GM18873 (cell line): ENCODE measurements around the gene ELFN1.

Experiments used
- ATAC-seq: cut with Tn5 transposase; IDR thresholded peaks from one replicate; pipeline ENCODE4 v1.9.1; 2021; ENCODE audit warnings: mild to moderate bottlenecking, moderate library complexity, moderate number of reproducible peaks; ENCODE audit not compliant: unreplicated experiment, low FRiP score

ELFN1 gene

DNA sequence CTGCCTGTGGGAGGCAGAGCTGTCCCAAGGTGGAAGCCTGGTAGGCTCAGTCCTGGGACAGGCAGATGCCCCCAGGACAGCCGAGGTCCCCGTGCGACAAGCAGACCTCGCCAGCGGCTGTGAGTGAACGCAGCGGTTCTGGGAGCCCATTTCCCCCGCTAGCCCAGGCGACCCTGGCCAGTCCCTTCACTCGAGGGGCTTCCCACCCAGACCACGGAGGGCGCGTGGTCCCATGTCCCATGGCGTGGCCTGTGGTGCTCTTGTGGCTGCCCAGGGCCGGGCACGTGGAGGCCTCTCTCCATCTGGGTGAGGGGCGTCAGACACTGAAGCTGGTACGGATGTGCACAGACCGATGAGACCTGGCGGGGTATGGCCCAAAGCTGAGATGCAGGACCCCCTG, 67.9 kb downstream of the ELFN1 start:
- no peak for ATAC-seq

DNA sequence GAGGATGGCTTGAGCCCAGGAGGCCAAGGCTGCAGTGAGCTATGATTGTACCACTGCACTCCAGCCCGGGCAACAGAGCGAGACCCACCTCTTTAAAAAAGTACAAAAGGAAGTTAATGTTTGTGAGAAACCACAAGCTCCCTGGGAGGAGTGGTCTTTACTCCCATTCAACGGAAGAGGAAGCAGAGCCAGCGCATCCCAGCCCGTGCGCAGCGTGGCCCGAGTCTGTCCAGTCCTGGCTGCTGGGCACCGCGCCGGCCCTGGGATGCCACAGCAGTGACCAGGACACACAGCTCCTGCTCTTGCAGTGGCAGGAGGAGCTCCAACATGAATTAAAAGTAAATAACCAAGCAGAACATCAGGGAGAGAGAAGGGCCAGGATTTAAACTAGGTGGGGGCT, 68.4 kb downstream of the ELFN1 start:
- no peak for ATAC-seq

DNA sequence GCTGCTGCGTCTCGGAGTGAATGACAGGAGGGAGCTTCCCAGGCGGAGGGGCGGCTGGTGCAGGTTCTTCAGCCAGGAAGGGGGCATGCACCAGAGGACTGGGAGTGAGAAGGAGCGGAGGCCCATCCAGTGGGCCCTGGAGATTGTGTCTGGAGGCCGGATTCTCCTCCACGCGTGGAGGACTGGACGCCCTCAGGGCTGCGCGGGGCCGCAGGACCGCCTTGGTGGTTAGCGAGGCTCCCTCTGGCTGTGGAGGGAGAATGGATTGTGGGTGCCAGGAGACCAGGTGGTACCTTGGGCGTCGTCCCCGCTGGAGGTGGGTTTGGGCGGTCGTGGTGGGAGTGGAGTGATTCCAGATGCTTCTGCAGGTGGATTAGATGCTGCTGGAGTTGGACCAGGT, 68.9 kb downstream of the ELFN1 start:
- ATAC-seq, result no peak

- ATAC-seq, result no peak
Observed at GRCh38 chr7:1739593-1739992, 69.5 kb downstream of the ELFN1 start.

GRCh38 chr7:1740214-1740613, 70.1 kb downstream of the ELFN1 start:
- no peak for ATAC-seq

- ATAC-seq, result no peak
Observed at GRCh38 chr7:1741246-1741645, 71.2 kb downstream of the ELFN1 start.

- ATAC-seq, result no peak
Observed at GRCh38 chr7:1741751-1742554, 71.9 kb downstream of the ELFN1 start.

GRCh38 chr7:1742555-1743303, 72.7 kb downstream of the ELFN1 start:
- ATAC-seq, result no peak

- ATAC-seq, result no peak
Observed at GRCh38 chr7:1743481-1744230, 73.6 kb downstream of the ELFN1 start.

DNA sequence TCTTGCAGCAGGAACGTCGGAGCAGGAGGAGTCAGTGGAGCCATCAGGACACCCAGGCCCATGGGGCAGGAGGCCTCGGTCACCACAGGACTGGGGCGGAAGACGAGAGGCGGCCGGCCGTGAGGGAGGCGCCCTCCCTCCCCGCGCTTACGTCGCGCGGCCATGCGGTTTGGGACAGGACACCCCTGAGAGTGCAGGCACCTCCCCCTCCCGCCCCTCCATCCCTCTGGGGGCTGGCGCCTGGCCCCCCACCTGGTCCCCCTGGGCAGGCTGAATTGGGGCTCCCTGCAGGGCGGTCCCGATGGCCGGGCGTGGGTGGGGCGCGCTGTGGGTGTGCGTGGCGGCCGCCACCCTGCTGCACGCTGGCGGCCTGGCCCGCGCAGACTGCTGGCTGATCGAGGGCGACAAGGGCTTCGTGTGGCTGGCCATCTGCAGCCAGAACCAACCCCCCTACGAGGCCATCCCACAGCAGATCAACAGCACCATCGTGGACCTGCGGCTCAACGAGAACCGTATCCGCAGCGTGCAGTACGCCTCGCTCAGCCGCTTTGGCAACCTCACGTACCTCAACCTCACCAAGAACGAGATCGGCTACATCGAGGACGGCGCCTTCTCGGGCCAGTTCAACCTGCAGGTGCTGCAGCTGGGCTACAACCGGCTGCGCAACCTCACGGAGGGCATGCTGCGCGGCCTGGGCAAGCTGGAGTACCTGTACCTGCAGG, 74.4 kb downstream of the ELFN1 start:
- ATAC-seq, result no peak

DNA sequence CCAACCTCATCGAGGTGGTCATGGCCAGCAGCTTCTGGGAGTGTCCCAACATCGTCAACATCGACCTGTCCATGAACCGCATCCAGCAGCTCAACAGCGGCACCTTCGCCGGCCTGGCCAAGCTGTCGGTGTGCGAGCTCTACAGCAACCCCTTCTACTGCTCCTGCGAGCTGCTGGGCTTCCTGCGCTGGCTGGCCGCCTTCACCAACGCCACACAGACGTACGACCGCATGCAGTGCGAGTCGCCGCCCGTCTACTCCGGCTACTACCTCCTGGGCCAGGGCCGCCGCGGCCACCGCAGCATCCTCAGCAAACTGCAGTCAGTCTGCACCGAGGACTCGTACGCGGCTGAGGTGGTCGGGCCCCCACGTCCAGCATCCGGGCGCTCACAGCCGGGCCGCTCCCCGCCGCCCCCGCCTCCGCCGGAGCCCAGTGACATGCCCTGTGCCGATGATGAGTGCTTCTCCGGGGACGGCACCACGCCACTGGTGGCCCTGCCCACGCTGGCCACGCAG, 75.0 kb downstream of the ELFN1 start:
- no peak for ATAC-seq

- ATAC-seq, result no peak
Observed at GRCh38 chr7:1745576-1746490, 75.8 kb downstream of the ELFN1 start.

- no peak for ATAC-seq
Observed at GRCh38 chr7:1746491-1746975, 76.5 kb downstream of the ELFN1 start.

DNA sequence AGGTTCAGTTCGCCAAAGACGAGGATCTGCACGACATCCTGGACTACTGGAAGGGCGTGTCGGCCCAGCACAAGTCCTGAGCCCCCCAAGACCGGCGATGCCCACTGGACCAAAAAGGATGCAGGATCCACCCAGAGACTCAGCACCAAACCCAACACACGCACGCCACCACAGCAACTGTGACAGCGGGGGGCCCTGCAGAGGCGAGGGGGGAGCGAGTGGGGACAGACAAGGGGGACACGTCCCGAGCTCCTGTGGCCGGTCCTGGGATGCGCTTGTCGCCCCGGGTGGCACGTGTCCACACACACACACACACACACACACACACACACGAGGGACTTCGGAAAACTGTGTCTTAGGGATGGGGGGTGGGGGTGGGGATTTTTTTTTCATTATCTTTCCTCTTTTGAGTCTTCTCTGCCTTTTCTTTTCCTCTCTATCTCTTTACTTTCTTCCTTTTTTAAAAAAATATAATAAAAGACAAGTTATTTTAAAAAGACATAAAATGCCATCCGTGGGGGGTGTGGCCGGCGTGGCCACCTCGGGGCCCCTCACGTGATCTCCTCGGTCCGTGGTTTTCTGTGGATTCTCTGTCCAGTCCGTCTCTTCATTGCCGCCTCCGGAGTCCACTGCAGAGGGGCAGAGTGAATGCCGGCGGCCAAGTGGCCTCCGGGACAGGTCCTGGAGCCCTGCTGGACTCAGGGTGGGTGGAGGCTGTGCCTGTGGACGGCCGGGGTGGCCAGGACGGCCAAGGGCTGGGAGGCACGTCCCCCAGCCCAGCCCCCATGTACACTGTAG, 77.1 kb downstream of the ELFN1 start:
- ATAC-seq, result no peak

- no peak for ATAC-seq
Observed at GRCh38 chr7:1748076-1748838, 78.2 kb downstream of the ELFN1 start.

DNA sequence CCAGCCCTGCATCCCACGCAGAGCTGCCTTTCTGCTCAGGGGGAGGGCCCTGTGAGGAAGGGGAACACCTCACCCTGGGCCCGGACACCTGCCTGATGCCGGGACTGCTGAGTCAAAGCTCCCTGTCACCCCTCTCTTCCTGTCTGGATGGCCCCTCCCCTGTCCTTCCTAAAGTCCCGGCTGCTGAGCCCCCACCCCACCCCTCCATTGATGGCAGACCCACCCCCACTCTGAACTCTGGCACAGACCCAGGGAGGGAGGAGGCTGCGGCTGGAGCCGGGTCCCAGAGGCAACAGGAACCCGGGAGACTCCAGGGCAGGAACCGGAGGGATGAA, 78.7 kb downstream of the ELFN1 start:
- no peak for ATAC-seq

DNA sequence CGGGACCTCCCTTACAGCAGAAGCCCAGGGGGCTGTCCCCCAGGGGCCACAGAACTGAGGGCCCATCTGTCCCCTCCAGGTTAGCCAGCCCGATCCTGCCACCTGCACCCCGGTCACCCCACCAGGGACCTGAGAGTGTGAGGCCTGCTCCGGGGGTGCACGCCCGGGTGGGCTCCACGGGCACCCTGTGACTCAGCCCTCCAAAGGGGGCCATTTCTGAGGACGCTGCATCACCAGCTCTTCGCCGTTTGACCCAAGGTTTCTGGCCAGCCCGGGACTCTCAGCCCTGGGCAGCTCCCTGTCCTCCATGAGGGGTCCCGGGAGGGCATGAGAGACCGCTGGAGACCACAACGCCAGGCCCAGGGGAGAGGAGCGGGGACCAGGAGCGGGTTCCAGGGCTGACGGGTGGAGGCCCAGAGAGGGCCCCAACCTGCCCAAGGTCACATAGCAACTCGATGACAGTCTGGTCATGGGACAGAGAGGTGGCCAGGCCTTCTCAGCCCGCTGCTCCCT, 79.3 kb downstream of the ELFN1 start:
- ATAC-seq, result no peak
